HepG2 (cell line): ENCODE results near the gene ZPR1. TPM values are rescaled to one million over a fixed set of nuclear protein-coding genes. Genes with fewer than 3 reads are reported as not detected.

Experiments
- AKNA ChIP-seq: sonication (generic); formaldehyde crosslinking; IDR thresholded peaks from 2 replicates; pipeline ENCODE4 v1.4.0; 2020; ENCODE audit warnings: missing genetic modification reagents, borderline replicate concordance
- BORCS8-MEF2B ChIP-seq: sonication (generic); formaldehyde crosslinking; IDR thresholded peaks from 2 replicates; pipeline ENCODE4 v1.8.0; 2022; ENCODE audit warnings: mild to moderate bottlenecking, missing genetic modification reagents
- FOXK1 ChIP-seq: sonication (generic); formaldehyde crosslinking; IDR thresholded peaks from 2 replicates; pipeline ENCODE4 v1.4.0; 2020; ENCODE audit warnings: low read depth, missing genetic modification reagents, borderline replicate concordance
- MEIS1 ChIP-seq: sonication (generic); formaldehyde crosslinking; IDR thresholded peaks from 2 replicates; pipeline ENCODE4 v1.9.0; 2021; ENCODE audit warnings: mild to moderate bottlenecking, missing genetic modification reagents, moderate library complexity, borderline replicate concordance
- MNT ChIP-seq: fragments of 450-650 bp; IDR thresholded peaks from 2 replicates; pipeline ENCODE4 v1.6.1; 2016
- MYNN ChIP-seq: sonication (generic); formaldehyde crosslinking; IDR thresholded peaks from 2 replicates; pipeline ENCODE4 v1.4.0; 2020; ENCODE audit warnings: mild to moderate bottlenecking, low read depth, missing genetic modification reagents
- NR2C2 ChIP-seq: sonication (generic); formaldehyde crosslinking; IDR thresholded peaks from 2 replicates; pipeline ENCODE4 v1.4.0; 2020; ENCODE audit warnings: missing genetic modification reagents, mild to moderate bottlenecking, moderate library complexity, borderline replicate concordance
- POGZ ChIP-seq: sonication (generic); formaldehyde crosslinking; IDR thresholded peaks from 2 replicates; pipeline ENCODE4 v1.4.0; 2020; ENCODE audit warnings: mild to moderate bottlenecking, missing genetic modification reagents
- RERE ChIP-seq: IDR thresholded peaks from 2 replicates; pipeline ENCODE4 v1.6.1; 2016; ENCODE audit warnings: low read depth, missing genetic modification reagents, missing compliant biosample characterization
- SUZ12 ChIP-seq: fragments of 150-350 bp; IDR thresholded peaks from 2 replicates; pipeline ENCODE4 v1.6.1; 2014; ENCODE audit warnings: low read depth, low read length
- THAP11 ChIP-seq: IDR thresholded peaks from 2 replicates; pipeline ENCODE4 v1.6.1; 2016; ENCODE audit warnings: missing biosample characterization, missing genetic modification reagents
- ZNF3 ChIP-seq: IDR thresholded peaks from 2 replicates; pipeline ENCODE4 v1.7.0; 2017; ENCODE audit warnings: inconsistent platforms
- ZNF512 ChIP-seq: sonication (generic); formaldehyde crosslinking; IDR thresholded peaks from 2 replicates; pipeline ENCODE4 v1.4.0; 2020; ENCODE audit warnings: mild to moderate bottlenecking, missing genetic modification reagents
- ZNF788 ChIP-seq: sonication (generic); formaldehyde crosslinking; IDR thresholded peaks from 2 replicates; pipeline ENCODE4 v1.5.0; 2020; ENCODE audit warnings: mild to moderate bottlenecking, missing genetic modification reagents, borderline replicate concordance
- ZNF792 ChIP-seq: IDR thresholded peaks from 2 replicates; pipeline ENCODE4 v1.6.1; 2016
- polyA plus RNA-seq, 8 experiments: library from polyadenylated mRNA; depleted of rRNA in 3 of 8; stranded (reverse) in 7 of 8; unstranded in 1 of 8; fragments of >200 nt; fragmentation: Illumina TruSeq in 4 of 8; extraction: Trizol in 4 of 8; gene quantifications; 2 replicates each; pipeline versions ENCODE4 v1.2.1 to v1.2.3, GENCODE V29; 2011 to 2016; ENCODE audit warnings: low read depth in 4 of 8, missing spikeins in 1 of 8, mixed read lengths in 1 of 8; ENCODE audit not compliant: insufficient read depth in 1 of 8
- total RNA-seq, 5 experiments: library from RNA; depleted of rRNA; stranded (reverse); fragments of >200 nt; fragmentation: Illumina TruSeq; extraction: Trizol; gene quantifications; 2 replicates each; pipeline ENCODE4 v1.2.3, GENCODE V29; 2016; ENCODE audit warnings: low read depth in 1 of 5

Gene ZPR1
- total and polyA plus RNA-seq, 2 of the 13 experiments (the other 11 are each of a cell fraction or from before 2014, with no cell fraction given) = 40.0 to 79.3 TPM

- TF ChIP-seq NR2C2 (peak; percentile 84), ZNF792 (CRISPR knock-in tag) (peak; percentile 60; the same call in 1 of the 2 replicates), MNT (no peak), BORCS8-MEF2B (CRISPR knock-in tag) (peak; percentile 87), AKNA (0 out of 2 replicates have a peak, but pooled peaks have one; percentile 42), ZNF3 (CRISPR knock-in tag) (no peak), ZNF512 (CRISPR knock-in tag) (no peak), FOXK1 (CRISPR knock-in tag) (peak; percentile 88), POGZ (CRISPR knock-in tag) (peak; percentile 93), SUZ12 (no peak), THAP11 (CRISPR knock-in tag) (peak; percentile 92), RERE (CRISPR knock-in tag) (no peak), ZNF788 (peak; percentile 99), MYNN (no peak), MEIS1 (CRISPR knock-in tag) (peak; percentile 68; the same call in 1 of the 2 replicates)
Observed at GRCh38 chr11:116772443-116773202, 15.2 kb downstream of the ZPR1 start, which contains the start of gene BUD13 (continued).
